Naive thymus-derived CD4-positive, alpha-beta T cell (primary cell): ENCODE results near the gene TIMP4. TPM values are rescaled to one million over a fixed set of nuclear protein-coding genes. Genes with fewer than 3 reads are reported as not detected.

Experiments
- ATAC-seq: fragments of 150-1000 bp; cut with Tn5 transposase; 2 replicates; pipeline ENCODE4 v1.10.0; 2021; ENCODE audit warnings: mild to moderate bottlenecking, moderate library complexity
- CTCF ChIA-PET: fragments of 350-600 bp; sonication (Branson Sonifier 250); formaldehyde crosslinking; loops from one replicate; lab custom pipeline; 2021; ENCODE audit warnings: antibody characterized with exemption; lab: Charles Lee
- POLR2A ChIA-PET: fragments of 350-600 bp; sonication (Branson Sonifier 250); formaldehyde crosslinking; loops from one replicate; lab custom pipeline; 2021; ENCODE audit warnings: antibody characterized with exemption, inconsistent platforms; lab: Charles Lee
- DNase-seq, 9 donors: peaks; one replicate each; pipeline versions ENCODE4 v3.0.0 to v3.0.0-alpha.2; 2020 to 2022; ENCODE audit warnings: mixed read lengths in 1 of 9
- H3K27ac ChIP-seq: one replicate; pipeline ENCODE4 v1.7.0; 2013; ENCODE audit warnings: mild to moderate bottlenecking, low read depth, low read length, moderate library complexity
- H3K27me3 ChIP-seq, 2 donors: one replicate each; pipeline ENCODE4 v1.7.0; 2013; ENCODE audit warnings: low read length in 2 of 2, mild to moderate bottlenecking in 2 of 2, moderate library complexity in 2 of 2; ENCODE audit not compliant: control insufficient read depth in 2 of 2, insufficient read depth in 2 of 2
- H3K36me3 ChIP-seq, 3 experiments: 1 replicate in 2 of 3; 2 replicates in 1 of 3; pipeline ENCODE4 v1.7.0; 2013; ENCODE audit warnings: low read length in 3 of 3, mild to moderate bottlenecking in 3 of 3, moderate library complexity in 1 of 3; ENCODE audit not compliant: insufficient read depth in 3 of 3, control insufficient read depth in 2 of 3
- H3K4me1 ChIP-seq, 2 donors: one replicate each; pipeline ENCODE4 v1.7.0; 2013; ENCODE audit warnings: low read length in 2 of 2, mild to moderate bottlenecking in 2 of 2, moderate library complexity in 1 of 2; ENCODE audit not compliant: control insufficient read depth in 2 of 2, insufficient read depth in 2 of 2
- H3K4me3 ChIP-seq: 2 replicates; pipeline ENCODE4 v1.7.0; 2013; ENCODE audit warnings: mild to moderate bottlenecking, low read length
- H3K9me3 ChIP-seq, 3 experiments: 1 replicate in 2 of 3; 2 replicates in 1 of 3; pipeline ENCODE4 v1.7.0; 2013; ENCODE audit warnings: low read length in 3 of 3; ENCODE audit not compliant: control insufficient read depth in 2 of 3
- H3K27ac Mint-ChIP-seq, 9 donors: one replicate each; pipeline ENCODE4 v1.8.0; 2020 to 2022; ENCODE audit warnings: mixed read lengths in 9 of 9, mild to moderate bottlenecking in 8 of 9, moderate library complexity in 5 of 9, inconsistent platforms in 2 of 9
- H3K27me3 Mint-ChIP-seq, 5 donors: one replicate each; pipeline ENCODE4 v1.8.0; 2021 to 2022; ENCODE audit warnings: mixed read lengths in 5 of 5, mild to moderate bottlenecking in 1 of 5
- H3K36me3 Mint-ChIP-seq, 5 donors: one replicate each; pipeline ENCODE4 v1.8.0; 2020 to 2022; ENCODE audit warnings: mixed read lengths in 5 of 5, mild to moderate bottlenecking in 3 of 5, inconsistent platforms in 1 of 5
- H3K4me1 Mint-ChIP-seq, 7 donors: one replicate each; pipeline ENCODE4 v1.8.0; 2020 to 2022; ENCODE audit warnings: mixed read lengths in 7 of 7, mild to moderate bottlenecking in 3 of 7, inconsistent platforms in 1 of 7
- H3K4me3 Mint-ChIP-seq, 10 donors: one replicate each; pipeline ENCODE4 v1.8.0; 2020 to 2022; ENCODE audit warnings: mild to moderate bottlenecking in 10 of 10, mixed read lengths in 10 of 10, moderate library complexity in 6 of 10, inconsistent platforms in 2 of 10
- H3K9me3 Mint-ChIP-seq, 11 donors: one replicate each; pipeline ENCODE4 v1.8.0; 2020 to 2022; ENCODE audit warnings: mixed read lengths in 11 of 11, mild to moderate bottlenecking in 4 of 11, inconsistent platforms in 1 of 11, moderate library complexity in 1 of 11
- intact Hi-C, 2 donors: fragments of 100-400 bp; cut with micrococcal nuclease; formaldehyde crosslinking; loops; one replicate each; pipeline ENCODE4 v1.15.1; 2023
- polyA plus RNA-seq, 2 donors: library from polyadenylated mRNA; unstranded; fragments of 300-500 nt; fragmentation: Illumina TruSeq; gene quantifications; one replicate each; pipeline ENCODE4 v1.2.3, GENCODE V29; 2021
- total RNA-seq, 6 experiments: library from RNA in 5 of 6; stranded (reverse) in 5 of 6; gene quantifications; 1 replicate in 5 of 6; 2 replicates in 1 of 6; pipeline ENCODE4 v1.2.3 and lab custom pipeline; 2021 to 2026

Gene TIMP4
- total and polyA plus RNA-seq, 7 experiments from 2014 or later = 0.53 TPM; not detected in 6

GRCh38 chr3:12191559-12191958, 32.8 kb upstream of the TIMP4 start:
- H3K27ac Mint-ChIP-seq = no peak overlapping the region
- intact Hi-C loops = loop anchor here in 1 of 2 donors (5.0 kb wide), 1 partner anchor 291 kb away; the partner anchor contains the start of gene TSEN2
- H3K36me3 Mint-ChIP-seq = no peaks in the 10 kb centered on the region
- no peak overlapping the region for H3K4me3 ChIP-seq
- H3K4me3 Mint-ChIP-seq = no peak overlapping the region
- DNase-seq (no peak), ATAC-seq (no peak)
- CTCF ChIA-PET = no interaction called here
- H3K4me1 Mint-ChIP-seq = peaks cover 4 to 39% (median 7%) of the 10 kb centered on the region in 7 donors
- POLR2A ChIA-PET = no interaction called here
- H3K4me1 ChIP-seq = no peaks in the 10 kb centered on the region
- H3K27me3 Mint-ChIP-seq = peaks cover 0 to 10% (median 0%) of the 10 kb centered on the region in 5 donors
- H3K9me3 Mint-ChIP-seq = no peaks in the 10 kb centered on the region
- H3K9me3 ChIP-seq = no peaks in the 10 kb centered on the region
- no peaks in the 10 kb centered on the region for H3K27me3 ChIP-seq
- H3K36me3 ChIP-seq = no peaks in the 10 kb centered on the region
- no peak overlapping the region for H3K27ac ChIP-seq

- no peaks in the 10 kb centered on the region for H3K9me3 Mint-ChIP-seq
- H3K4me1 Mint-ChIP-seq = peaks cover 4 to 36% (median 7%) of the 10 kb centered on the region in 7 donors
- DNase-seq = no peak
- ChIA-PET CTCF (no interaction called here), POLR2A (no interaction called here)
- no peak for ATAC-seq
- no peak overlapping the region for H3K27ac ChIP-seq
- no peak overlapping the region for H3K27ac Mint-ChIP-seq
- no peaks in the 10 kb centered on the region for H3K36me3 ChIP-seq
- H3K36me3 Mint-ChIP-seq = no peaks in the 10 kb centered on the region
- no peaks in the 10 kb centered on the region for H3K27me3 ChIP-seq
- H3K27me3 Mint-ChIP-seq = peaks cover 0 to 10% (median 0%) of the 10 kb centered on the region in 5 donors
- no peak overlapping the region for H3K4me3 ChIP-seq
- H3K9me3 ChIP-seq = no peaks in the 10 kb centered on the region
- H3K4me1 ChIP-seq = no peaks in the 10 kb centered on the region
- intact Hi-C loops = loop anchor here in 1 of 2 donors (5.0 kb wide), 1 partner anchor 291 kb away; the partner anchor contains the start of gene TSEN2
- no peak overlapping the region for H3K4me3 Mint-ChIP-seq
Measured at GRCh38 chr3:12190832-12191231, 32.1 kb upstream of the TIMP4 start.

DNA sequence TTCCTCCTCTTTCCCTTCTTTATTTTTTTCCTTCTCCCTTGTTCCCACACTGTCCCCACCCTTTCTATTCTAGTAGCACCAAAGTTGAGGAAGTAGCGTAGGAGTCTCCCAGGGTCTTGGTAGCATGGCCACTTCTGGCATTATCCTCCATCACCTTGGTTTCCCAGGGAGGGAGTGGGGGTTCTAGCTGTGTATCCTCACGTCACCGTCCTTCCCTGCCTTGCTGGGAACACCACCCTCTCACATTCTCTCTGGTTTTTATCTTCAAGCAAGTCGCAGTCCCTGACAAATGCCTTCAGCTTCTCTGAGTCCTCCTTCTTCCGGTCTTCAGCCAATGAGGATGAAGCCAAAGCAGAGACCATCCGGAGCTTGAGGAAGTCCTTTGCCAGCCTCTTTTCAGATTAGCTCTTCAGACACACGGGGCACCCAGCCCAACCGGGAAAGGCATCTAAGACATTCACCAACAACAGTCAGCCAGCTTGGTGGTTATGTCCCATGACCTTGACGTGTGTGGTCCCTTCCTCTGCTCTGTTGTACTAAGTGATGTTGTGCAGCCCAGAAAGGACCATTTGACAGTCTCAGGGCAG, 31.6 kb upstream of the TIMP4 start:
- Mint-ChIP-seq H3K4me1 (peaks cover 4 to 32% (median 7%) of the 10 kb centered on the region in 7 donors), H3K9me3 (no peaks in the 10 kb centered on the region), H3K27me3 (peaks cover 0 to 10% (median 0%) of the 10 kb centered on the region in 5 donors), H3K36me3 (no peaks in the 10 kb centered on the region), H3K27ac (peak overlapping the region in 1 of 9 donors; percentile 27), H3K4me3 (no peak overlapping the region)
- Histone ChIP-seq H3K4me3 (no peak overlapping the region), H3K36me3 (no peaks in the 10 kb centered on the region), H3K9me3 (no peaks in the 10 kb centered on the region), H3K27me3 (no peaks in the 10 kb centered on the region), H3K27ac (no peak overlapping the region), H3K4me1 (no peaks in the 10 kb centered on the region)
- intact Hi-C loops = loop anchor here in 1 of 2 donors (5.0 kb wide), 1 partner anchor 292 kb away; the partner anchor contains the start of gene TSEN2
- ChIA-PET CTCF (no interaction called here), POLR2A (no interaction called here)
- ATAC-seq (no peak), DNase-seq (no peak)

DNA sequence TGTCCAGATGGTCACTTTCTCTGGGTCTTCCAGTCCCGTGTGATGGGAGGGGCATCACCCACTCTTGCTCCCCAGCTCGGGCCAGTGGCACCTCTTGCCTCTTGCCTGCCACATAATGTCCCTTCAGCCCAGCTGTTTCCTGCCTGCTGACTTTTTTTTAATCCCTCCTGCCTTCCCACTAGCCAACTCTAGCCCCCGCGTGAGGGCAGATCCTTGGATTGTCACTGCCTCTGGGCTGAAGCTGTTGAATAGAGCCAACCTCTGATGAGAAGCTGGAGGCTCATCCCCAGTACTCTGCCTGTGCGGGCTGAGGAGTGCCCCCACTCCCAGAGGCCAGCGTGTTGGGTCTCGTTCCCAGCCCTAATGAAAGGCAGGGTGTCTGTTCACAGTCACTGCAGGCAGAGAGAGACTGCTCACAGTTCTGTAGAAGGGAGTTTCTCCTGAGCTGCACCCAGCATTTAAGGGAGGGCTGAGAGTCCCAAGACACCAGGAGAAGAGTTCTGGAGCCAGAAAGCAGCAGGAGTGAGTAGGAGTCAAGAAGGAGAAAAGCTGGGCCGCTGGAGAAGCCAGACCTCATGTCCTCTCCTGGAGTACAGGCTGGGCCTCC, 30.1 kb upstream of the TIMP4 start:
- Mint-ChIP-seq H3K4me3 (peak overlapping the region in 1 of 10 donors; percentile 24), H3K9me3 (no peaks in the 10 kb centered on the region), H3K27ac (no peak overlapping the region), H3K4me1 (peaks cover 4 to 17% (median 7%) of the 10 kb centered on the region in 7 donors), H3K36me3 (no peaks in the 10 kb centered on the region), H3K27me3 (peaks cover 0 to 10% (median 0%) of the 10 kb centered on the region in 5 donors)
- no peaks in the 10 kb centered on the region for H3K9me3 ChIP-seq
- POLR2A ChIA-PET = no interaction called here
- H3K36me3 ChIP-seq = no peaks in the 10 kb centered on the region
- no peak for DNase-seq
- intact Hi-C loops = no loop called here
- no peaks in the 10 kb centered on the region for H3K27me3 ChIP-seq
- no peaks in the 10 kb centered on the region for H3K4me1 ChIP-seq
- ATAC-seq = no peak
- no peak overlapping the region for H3K27ac ChIP-seq
- no peak overlapping the region for H3K4me3 ChIP-seq
- CTCF ChIA-PET = no interaction called here

GRCh38 chr3:12188328-12188648, 29.6 kb upstream of the TIMP4 start:
- Histone ChIP-seq H3K27ac (no peak overlapping the region), H3K4me1 (no peaks in the 10 kb centered on the region), H3K36me3 (no peaks in the 10 kb centered on the region), H3K4me3 (no peak overlapping the region), H3K9me3 (no peaks in the 10 kb centered on the region), H3K27me3 (no peaks in the 10 kb centered on the region)
- Mint-ChIP-seq H3K36me3 (no peaks in the 10 kb centered on the region), H3K9me3 (no peaks in the 10 kb centered on the region), H3K27me3 (peaks cover 0 to 10% (median 0%) of the 10 kb centered on the region in 5 donors), H3K27ac (peak overlapping the region in 1 of 9 donors; percentile 79), H3K4me1 (peaks cover 4 to 17% (median 7%) of the 10 kb centered on the region in 7 donors), H3K4me3 (no peak overlapping the region)
- peak; percentile 29 for ATAC-seq
- intact Hi-C loops = no loop called here
- ChIA-PET POLR2A (no interaction called here), CTCF (no interaction called here)
- no peak for DNase-seq

DNA sequence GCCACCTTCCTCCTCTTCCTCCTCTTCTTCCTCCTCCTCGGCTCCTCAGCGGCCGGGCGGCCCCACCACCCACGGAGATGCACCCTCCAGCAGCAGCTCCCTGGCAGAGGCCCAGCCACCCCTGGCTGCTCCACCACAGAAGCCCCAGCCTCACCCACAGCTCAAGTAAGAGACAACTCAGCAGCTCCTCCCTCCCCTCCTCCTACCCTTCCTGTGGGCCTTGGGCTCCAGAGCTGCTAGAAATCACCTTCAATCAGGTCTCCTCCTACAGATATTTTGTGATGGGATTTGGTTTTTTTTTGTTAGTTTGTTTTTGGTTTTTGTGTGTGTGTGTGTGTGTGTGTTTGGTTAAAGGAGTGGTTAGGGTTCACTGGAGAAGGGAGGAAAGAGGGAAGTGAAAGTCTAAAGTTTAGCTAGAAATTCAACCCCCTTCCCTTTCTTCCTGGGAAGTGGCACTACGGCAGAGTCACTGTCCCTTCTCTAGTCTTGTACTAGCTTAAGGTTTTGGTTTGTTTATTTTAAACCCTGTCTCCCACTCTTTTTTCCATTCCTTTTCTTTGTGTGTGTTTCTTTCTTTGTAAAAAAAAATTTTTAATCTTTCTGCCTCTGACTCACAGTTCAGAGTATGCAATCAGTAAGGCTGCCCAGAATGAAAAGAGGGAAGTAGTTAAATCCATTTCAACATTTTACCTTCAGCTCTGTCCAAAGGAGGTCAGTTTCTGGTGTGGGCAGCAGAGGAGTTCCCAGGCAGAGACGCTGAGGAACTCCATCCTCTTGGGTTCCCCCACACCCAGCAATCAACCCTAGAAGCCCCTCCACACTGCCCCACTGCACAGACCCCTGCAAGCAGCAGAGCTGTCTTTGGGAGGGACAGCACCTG, 29.0 kb upstream of the TIMP4 start:
- H3K36me3 ChIP-seq = no peaks in the 10 kb centered on the region
- no peaks in the 10 kb centered on the region for H3K9me3 Mint-ChIP-seq
- H3K9me3 ChIP-seq = no peaks in the 10 kb centered on the region
- no peaks in the 10 kb centered on the region for H3K36me3 Mint-ChIP-seq
- ATAC-seq (peak; percentile 77), DNase-seq (peak in 2 of 9 donors; percentile 7 to 84)
- H3K27me3 Mint-ChIP-seq = peaks cover 0 to 10% (median 0%) of the 10 kb centered on the region in 5 donors
- intact Hi-C loops = no loop called here
- H3K4me1 Mint-ChIP-seq = peaks cover 4 to 17% (median 7%) of the 10 kb centered on the region in 7 donors
- no peaks in the 10 kb centered on the region for H3K27me3 ChIP-seq
- no peaks in the 10 kb centered on the region for H3K4me1 ChIP-seq
- H3K27ac Mint-ChIP-seq = peak overlapping the region in 2 of 9 donors; percentile 19 to 79
- no peak overlapping the region for H3K27ac ChIP-seq
- H3K4me3 Mint-ChIP-seq = peak overlapping the region in 1 of 10 donors; percentile 41
- ChIA-PET POLR2A (no interaction called here), CTCF (interaction anchor here (0.6 kb wide), 1 partner anchor 12 kb away, joined by 7 read pairs; no protein-coding TSS in a partner anchor)
- H3K4me3 ChIP-seq = no peak overlapping the region
